HG02870 (cell line): ENCODE data around the gene MYL11.
"Not testable (repeated sequence)": the region's sequence is repeated elsewhere in the genome, so short reads cannot be mapped to it uniquely, and the experiment has no call there.

Source experiments
- ATAC-seq: cut with Tn5 transposase; IDR thresholded peaks from one replicate; pipeline ENCODE4 v1.9.1; 2021; ENCODE audit warnings: mild to moderate bottlenecking, moderate library complexity; ENCODE audit not compliant: unreplicated experiment

Gene MYL11, protein sequence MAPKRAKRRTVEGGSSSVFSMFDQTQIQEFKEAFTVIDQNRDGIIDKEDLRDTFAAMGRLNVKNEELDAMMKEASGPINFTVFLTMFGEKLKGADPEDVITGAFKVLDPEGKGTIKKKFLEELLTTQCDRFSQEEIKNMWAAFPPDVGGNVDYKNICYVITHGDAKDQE

DNA sequence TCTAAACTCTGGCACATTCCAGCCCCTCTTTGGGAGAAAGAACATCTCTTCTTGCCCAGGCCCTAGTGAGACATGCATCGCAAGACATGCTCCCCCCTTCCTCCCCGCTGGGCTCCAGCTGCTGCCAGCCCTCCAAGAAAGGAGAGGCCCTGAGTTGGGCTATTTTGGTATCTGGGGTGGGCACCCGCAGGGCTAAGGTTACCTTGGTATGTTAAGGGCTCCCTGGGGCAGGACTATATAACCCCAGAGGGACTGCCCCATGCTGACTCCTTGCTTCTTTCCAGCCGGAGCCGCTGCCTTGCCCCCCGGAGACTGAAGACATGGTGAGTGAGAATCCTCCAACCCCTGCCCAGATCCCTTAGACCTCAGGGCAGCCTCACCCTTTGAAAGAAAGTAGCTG is at the start of gene MYL11:
Gene MYL11 (plus strand): TSS at position 265 of the 400 bp plus-strand sequence. CDS start 56 bp downstream, at position 321.
- no peak for ATAC-seq

DNA sequence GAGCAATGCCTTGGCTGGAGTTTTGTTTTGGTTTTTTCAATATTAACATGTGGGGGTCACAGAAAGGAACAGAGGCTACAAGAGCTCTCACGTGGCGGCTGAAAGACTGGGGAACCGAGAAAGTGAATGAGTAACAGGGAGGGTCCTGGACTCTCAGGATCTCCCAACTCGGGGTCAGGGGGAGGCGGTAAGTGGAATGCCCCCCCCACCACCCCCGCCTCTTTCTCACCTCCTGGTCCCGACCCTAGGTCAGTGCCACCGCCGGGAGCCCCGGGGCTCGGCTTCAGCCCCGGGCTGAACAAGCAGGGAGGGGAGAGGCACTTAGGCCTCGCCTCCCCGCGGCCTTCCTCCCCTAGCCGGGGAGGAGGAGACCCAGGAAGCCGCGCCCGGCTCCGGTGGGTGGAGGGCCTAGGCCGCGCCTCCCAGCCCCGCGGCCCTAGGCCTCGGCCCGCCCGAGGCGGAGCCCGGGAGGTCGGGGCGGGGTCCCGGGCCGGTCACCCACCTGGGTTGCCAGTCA is 40.1 kb upstream of the MYL11 start:
- ATAC-seq = peak; percentile 86

DNA sequence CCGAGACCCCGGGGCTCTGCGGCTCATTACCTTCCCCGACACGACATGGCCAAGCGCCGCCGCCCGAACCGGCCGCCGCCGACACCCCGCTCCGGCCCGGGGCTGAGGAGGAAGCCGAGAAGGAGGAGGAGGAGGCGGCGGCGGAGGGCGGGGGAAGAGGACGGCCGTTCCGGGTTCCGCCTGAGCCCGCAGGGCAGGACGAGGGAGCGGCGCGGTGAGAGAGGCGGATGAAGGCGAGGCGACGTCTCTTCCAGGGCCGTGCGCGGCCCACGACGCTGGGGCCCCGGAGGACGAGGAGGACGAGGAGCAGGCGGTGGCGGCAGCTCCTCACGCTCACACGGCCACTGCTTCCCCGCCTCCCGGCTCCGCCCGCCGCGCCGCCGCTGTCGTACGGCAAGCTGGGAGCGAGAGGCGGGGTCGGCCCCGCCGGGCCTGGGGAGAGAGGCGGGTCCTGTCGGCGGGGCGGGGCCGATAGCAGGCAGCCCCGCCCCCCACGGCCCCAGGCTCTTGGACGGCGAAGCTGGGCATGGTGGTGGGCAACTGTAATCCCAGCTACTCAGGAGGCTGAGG is 39.5 kb upstream of the MYL11 start:
- ATAC-seq = peak; percentile 67

DNA sequence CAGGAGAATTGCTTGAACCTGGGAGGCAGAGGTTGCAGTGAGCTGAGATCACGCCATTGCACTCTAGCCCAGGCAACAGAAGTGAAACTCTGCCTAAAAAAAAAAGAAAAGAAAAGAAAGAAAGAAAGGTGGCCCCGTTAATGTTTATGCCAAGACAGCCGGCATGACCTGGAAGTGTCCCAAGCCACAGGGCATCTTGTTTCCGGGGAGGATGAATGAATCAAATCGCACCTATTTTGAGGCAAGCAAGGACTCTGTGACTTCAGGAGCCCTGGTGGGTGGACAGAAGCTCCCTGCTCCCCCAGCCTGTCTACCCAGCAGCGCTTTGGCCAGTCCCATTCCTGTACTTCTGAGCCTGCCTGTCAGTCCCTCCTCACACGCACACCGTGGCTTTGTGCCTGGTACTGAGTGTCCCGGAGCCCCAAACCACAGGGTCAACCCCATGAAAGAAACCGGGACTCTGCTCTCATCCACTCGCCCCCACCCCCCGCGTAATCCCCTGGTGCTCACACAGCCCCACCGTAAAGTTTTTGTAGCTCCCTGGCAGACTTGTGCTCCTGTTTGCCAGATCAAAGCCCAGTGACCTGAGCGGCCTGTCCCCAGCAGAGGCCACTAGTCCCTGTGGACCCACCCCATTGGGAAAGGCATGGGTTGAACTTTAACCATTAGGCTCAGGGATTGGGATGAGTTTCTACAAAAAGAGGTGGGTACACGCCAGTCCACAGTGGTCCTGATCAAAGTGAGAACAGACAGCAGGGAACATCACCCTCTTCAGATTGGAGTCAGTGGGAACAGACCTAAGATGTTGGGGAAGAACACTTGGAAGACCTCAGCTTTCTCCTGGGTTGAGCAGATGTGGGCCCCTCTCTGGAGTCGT is 38.8 kb upstream of the MYL11 start:
- ATAC-seq = no peak

DNA sequence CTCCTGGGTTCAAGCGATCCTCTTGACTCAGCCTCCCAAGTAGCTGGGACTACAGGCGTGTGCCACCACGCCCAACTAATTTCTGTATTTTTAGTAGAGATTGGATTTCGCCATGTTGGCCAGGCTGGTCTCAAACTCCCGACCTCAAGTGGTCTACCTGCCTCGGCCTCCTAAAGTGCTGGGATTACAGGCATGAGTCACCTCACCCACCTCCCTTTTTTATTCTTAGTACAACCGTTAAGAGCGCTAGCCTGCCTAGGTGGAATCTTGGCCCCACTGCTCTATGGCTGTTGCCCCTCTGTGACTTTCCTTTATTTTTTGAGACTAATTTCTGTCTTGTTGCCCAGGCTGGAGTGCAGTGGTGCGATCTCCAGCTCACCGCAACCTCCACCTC is 36.6 kb upstream of the MYL11 start:
- not testable (repeated sequence) for ATAC-seq

DNA sequence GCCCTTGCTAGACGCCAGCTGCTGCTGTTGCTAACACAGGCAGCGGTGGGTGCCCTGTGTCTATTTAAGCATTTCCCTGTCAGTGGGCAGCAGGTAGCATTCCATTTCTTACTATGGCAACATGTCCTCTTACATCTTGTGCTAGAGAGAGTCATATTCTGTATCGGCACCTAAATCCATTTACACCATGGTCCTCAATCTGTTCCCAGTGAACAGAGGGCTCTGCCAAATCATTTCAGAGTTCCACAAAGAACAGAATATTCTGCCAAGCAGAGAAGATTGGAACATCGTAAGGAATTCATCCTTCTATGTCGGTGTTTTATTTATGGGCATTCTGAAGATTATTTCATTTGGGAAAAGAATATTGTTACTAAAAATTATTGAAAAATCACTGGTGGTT is 35.9 kb upstream of the MYL11 start:
- not testable (repeated sequence) for ATAC-seq

DNA sequence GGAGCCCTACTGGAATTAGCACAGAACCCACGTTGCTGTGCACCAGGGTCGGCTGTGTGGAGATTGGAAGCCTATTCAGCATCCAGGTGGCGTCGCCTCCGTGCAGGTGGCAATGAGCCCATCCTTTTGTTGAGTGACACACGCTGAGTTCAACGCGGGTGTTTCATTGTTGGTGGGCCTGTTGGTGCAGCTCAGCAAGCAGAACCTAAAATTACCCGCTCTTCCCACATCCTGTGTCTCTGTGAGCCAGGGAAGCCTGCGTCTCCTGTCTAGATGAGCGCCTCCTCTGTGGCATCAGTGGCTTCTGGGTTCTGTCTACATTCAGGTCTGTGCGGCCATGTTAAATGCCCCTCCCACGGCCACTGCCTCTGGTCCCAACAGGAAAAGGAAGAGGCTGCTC is 34.0 kb upstream of the MYL11 start:
- ATAC-seq = no peak

DNA sequence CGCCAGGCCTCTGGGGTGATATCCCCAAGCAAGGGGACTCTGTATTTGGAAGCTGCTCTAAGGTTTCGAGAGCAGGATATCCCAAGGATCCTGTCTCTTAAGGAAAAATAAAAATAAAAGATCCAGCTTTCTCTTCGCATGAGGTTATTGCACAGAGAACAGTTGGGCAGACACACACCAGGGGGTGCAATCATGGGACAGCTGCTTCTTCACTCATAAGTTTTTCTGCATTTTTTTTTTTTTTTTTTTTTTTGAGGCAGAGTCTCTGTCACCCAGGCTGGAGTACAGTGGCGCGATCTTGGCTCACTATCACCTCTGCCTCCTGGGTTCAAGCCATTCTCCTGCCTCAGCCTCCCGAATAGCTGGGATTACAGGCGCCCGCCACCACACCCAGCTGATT is 32.6 kb upstream of the MYL11 start:
- ATAC-seq = not testable (repeated sequence)

DNA sequence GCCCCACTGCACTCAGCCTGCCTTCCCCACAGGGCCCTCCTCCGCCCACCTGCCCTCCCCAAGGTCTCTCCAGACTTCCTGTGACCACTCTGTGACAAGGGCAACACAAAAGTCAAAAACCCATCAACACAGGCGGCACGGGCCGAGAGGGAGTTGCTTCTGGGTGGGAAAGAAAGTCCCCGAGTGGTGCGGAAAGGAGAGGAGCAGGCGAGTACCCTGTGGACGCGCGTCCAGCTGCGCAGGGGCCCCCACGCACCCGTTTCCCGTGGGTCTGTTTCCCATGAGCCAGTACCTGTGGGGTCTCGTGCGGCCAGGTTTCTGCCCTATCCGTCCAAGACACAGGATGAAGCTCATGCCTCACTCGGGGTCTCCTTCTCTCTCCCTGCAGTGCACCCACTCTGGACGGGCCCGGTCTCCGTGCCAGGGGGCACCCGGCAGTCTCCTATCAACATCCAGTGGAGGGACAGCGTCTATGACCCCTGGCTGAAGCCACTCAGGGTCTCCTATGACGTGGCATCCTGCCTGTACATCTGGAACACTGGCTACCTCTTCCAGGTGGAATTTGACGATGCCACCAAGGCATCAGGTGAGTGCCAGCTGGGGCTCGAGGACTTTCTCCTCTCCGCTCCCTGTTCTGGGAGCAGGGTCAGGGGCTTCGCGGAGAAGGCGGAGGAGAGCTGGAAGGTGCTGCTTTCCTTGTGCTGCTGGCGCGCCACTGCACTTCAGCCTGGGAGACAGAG is 31.7 kb upstream of the MYL11 start:
- no peak for ATAC-seq

DNA sequence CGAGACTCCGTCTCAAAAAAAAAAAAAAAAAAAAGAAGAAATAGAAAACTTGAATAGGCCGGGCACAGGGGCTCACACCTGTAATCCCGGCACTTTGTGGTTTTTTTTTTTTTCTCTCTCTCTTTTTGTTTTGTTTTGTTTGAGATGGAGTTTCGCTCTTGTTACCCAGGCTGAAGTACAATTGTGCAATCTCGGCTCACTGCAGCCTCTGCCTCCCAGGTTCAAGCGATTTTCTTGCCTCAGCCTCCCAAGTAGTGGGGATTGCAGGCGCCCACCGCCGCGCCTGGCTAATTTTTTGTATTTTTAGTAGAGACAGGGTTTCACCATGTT is 31.1 kb upstream of the MYL11 start:
- not testable (repeated sequence) for ATAC-seq

DNA sequence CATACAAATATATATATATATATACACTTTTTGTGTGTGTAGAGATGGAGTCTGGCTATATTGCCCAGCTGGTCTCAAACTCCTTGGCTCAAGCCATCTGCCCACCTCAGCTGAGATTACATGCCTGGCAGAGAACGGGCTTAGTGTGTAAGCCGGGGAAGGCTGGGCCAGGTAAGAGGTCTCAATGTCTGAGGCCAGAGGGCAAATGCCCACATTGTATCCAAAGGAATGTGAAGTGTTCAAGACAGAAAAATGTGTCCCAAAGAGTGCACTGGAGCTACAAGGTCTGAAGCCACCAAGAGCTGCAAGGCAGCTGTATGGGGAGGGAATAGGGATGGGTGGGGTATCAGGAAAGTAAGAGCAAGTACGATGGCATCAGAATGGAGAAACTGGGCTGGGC is 28.3 kb upstream of the MYL11 start:
- no peak for ATAC-seq

DNA sequence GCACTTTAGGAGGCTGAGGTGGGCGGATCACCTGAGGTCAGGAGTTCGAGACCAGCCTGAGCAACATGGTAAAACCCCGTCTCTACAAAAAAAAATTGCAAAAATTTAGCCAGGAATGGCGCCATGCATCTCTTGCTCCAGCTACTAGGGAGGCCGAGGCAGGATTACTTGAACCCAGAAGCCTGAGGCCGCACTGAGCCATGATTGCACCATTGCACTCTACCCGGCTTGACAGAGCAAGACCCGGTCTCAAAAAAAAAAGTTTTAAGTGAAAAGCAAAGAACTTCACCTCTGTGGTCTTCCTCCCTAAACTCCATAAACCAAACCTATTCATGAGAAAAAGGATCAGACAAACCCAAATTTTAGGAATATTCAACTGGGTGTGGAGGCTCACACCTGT is 26.5 kb upstream of the MYL11 start:
- ATAC-seq = no peak

DNA sequence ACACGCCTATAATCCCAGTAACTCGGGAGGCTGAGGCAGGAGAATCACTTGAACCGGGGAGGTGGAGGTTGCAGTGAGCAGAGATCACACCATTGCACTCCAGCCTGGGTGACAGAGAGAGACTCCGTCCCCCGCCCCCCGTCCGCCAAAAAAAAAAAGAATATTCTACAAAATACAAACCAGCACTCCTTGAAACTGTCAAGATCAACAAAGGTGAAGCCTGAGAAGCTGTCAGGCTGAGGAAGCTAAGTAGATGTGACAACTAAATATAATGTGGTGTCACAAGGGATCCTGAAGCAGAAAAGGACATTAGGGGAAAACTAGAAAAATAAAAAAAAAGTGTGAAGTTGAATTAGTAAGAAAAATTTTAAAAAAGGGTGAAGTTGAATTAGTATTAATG is 25.7 kb upstream of the MYL11 start:
- ATAC-seq = no peak

DNA sequence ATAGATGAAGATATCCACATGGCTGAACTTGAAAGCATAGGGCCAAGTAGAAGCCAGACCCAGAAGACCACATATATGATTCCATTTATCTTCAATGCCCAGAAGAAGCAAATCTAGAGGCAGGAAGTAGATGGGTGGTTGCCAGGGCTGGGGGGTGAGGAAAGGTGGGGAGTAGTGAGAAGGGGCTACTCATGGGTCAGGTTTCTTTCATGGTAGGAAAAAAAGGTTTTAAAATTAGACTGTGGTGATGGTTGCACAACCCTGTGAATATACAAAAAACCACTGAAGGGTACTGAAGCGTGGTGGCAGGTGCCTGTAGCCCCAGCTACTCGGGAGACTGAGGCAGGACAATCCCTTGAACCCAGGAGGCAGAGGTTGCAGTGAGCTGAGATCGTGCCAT is 24.9 kb upstream of the MYL11 start:
- ATAC-seq = no peak

DNA sequence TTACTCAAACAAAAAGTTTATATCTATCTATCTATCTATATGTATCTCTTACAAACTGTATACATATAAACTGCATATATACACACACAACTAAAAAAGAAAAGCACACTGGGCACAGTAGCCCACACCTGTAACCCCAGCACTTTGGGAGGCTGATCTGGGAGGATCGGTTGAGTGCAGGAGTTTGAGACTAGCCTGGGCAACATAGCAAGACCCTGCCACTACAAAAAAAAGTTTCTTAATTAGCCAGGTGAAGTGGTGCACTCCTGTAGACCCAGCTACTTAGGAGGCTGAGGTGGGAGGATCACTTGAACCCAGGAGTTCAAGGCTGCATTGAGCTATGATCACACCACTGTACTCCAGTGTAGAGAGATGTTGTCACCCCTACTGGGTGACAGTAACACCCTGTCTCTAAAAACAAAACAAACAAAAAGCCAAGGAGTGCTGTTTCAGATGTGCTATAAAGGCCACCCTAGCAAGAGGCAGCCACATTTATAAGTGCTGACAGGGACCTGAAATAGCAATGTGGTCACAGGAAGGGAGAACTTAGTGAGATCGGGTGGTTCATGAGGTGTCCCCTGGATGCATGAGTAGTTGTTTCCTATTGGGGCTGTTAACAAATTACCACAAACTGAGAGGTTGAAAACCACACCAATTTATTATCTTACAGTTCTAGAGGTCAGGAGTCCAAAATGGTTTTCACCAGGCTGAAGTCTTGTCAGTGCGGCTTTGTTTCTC is 24.3 kb upstream of the MYL11 start:
- ATAC-seq = peak; percentile 41

DNA sequence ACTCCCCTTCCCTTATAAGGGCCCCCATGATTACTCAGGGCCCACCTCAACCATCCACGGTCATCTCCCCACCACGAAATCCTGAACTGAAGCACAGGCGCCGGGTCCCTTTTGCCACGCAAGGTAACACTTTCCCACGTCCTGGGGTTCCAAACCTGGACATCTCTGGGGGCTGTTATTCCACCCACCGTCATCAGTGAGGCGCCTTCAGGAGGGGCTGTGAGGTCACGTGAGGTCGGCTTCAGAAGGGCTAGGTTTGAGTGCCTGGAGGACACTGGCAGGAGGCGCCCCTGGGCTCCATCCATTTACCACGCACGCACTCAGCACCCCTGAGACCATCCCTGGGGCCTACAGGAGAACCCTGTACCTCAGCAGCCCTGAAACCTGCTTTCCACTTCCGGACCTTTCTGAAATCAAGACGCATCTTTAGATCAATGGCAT is 23.6 kb upstream of the MYL11 start:
- no peak for ATAC-seq

DNA sequence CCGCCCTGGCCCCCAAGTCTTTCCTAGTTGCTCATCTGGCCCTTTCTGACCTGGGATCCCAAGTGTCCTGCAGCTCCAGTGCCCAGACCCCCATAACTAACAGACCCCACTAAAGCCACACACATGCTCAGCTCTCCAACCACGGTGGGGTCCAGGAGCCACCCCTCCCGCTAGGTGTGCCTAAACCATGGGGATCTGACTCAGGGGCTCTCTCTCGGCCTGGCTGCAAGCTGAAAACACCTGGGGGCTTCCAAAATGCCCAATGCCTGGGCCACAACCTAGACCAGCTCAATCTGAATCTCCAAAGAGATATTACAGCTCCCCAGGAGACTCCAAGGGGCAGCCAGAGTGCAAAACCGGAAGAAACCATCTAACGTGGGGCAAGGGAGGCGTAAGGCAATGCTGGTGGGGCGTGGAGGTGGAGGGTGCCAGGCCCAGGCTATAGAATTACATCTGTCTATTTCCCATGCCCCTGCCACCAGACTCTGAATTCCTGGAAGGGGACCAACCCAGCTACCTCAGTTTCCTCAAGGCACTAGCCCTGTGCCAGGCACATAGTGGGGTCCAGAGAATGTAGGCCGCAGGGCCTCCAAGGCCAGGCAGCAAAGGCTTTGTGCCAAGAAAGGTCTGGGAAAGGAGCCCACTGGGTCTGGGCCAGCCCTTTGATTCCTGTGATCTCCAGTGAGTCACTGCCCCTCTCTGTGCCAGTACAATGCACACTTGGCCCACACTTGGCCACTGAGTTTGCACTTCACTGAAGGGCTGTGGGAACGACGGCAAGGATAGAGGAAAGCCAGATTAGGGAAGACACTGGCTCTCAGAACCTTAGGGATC is 22.8 kb upstream of the MYL11 start:
- ATAC-seq = no peak

DNA sequence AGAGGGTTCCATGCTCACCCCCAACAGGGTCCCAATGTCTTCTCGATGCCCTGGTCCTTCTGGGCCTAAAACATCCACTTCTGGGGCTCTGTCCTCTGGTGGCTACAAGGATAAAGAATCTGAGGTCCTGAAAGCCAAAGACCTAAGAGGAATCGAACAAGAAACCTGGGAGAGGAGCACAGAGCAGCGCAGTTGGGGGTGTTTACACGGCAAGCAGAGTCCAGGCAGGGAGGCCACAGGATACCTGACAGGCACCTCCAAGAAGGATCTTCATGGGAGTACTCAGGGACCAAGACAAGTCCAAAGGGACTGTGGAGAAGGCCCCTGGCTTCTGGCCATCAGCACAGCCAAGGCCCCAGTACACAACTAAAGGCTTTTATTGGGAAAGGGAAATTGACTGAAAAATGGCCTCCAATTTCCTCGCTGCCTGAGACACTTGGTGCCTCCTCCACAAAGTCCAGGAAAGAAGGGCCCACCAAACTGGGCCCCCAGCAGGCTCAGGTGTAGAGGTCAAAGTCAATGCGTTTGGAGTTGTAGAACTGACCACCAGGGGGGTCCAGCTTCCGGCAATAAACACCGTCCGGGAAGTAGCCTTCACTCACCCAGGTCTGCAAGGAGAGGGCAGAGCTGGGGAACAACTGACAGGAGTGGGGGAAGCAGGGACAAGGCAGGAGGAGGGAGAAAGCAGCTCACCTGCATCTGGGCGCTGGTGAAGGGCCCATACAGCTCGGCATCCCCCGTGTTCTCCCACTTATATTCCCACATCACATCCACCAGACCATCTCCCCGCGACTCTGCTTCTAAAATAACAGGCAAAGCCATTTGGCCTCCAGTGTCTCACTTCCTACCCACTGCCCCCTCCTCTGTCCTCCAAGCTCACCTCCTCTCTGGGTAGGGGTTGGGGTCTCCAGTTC is 21.9 kb upstream of the MYL11 start:
- ATAC-seq = no peak
